Activated CD4-positive, alpha-beta T cell treated with anti-CD3 and anti-CD28 coated beads for 24 hours (primary cell): ENCODE data around the gene ZFAND2B.

ENCODE experiments used
- DNase-seq, 2 donors: peaks; one replicate each; pipeline ENCODE4 v3.0.0-alpha.2; 2020; ENCODE audit warnings: low read depth in 2 of 2

The ZFAND2B gene

GRCh38 chr2:219220652-219221402 lies 14.2 kb downstream of the ZFAND2B start:
- DNase-seq, result no peak

GRCh38 chr2:219221957-219222518 lies 15.5 kb downstream of the ZFAND2B start:
- no peak for DNase-seq

- no peak for DNase-seq
Measured at GRCh38 chr2:219223831-219224610, 17.4 kb downstream of the ZFAND2B start.

- no peak for DNase-seq
Measured at GRCh38 chr2:219225350-219225749, 18.8 kb downstream of the ZFAND2B start.

GRCh38 chr2:219228041-219228910 lies 21.7 kb downstream of the ZFAND2B start:
- no peak for DNase-seq

GRCh38 chr2:219228911-219229304 lies 22.3 kb downstream of the ZFAND2B start:
- no peak for DNase-seq

- DNase-seq, result peak; percentile 95 to 97
Measured at GRCh38 chr2:219229305-219230058, 22.9 kb downstream of the ZFAND2B start, which contains the start of the genes ANKZF1 and ATG9A. Gene ANKZF1, plus strand, starts transcription at chr2:219229806. Its CDS starts 452 bp downstream, at chr2:219230258. Gene ATG9A, minus strand, starts transcription at chr2:219229636. Its CDS starts 1,612 bp downstream, at chr2:219228024.

- DNase-seq, result peak in 1 of 2 donors; percentile 54
Measured at GRCh38 chr2:219230059-219230540, 23.5 kb downstream of the ZFAND2B start.

- DNase-seq, result no peak
Measured at GRCh38 chr2:219234331-219234730, 27.7 kb downstream of the ZFAND2B start.

- no peak for DNase-seq
Measured at GRCh38 chr2:219243291-219243761, 36.7 kb downstream of the ZFAND2B start.

GRCh38 chr2:219244789-219245147 lies 38.2 kb downstream of the ZFAND2B start:
- DNase-seq, result no peak

GRCh38 chr2:219245148-219245898 lies 38.7 kb downstream of the ZFAND2B start, which contains the start of the genes GLB1L and STK16:
Gene GLB1L, minus strand, starts transcription at chr2:219245444. Its CDS starts 1,871 bp downstream, at chr2:219243573.
Gene STK16, plus strand, starts transcription at chr2:219245479. Its CDS starts 521 bp downstream, at chr2:219246000.
- DNase-seq, result peak; percentile 77 to 87

- DNase-seq, result no peak
Measured at GRCh38 chr2:219245899-219246230, 39.3 kb downstream of the ZFAND2B start.

GRCh38 chr2:219246559-219246958 lies 40.0 kb downstream of the ZFAND2B start:
- DNase-seq, result no peak

- peak in 1 of 2 donors; percentile 33 for DNase-seq
Measured at GRCh38 chr2:219247678-219248642, 41.4 kb downstream of the ZFAND2B start.

- no peak for DNase-seq
Measured at GRCh38 chr2:219248845-219249202, 42.2 kb downstream of the ZFAND2B start.

- DNase-seq, result peak in 1 of 2 donors; percentile 25
Measured at GRCh38 chr2:219249203-219249980, 42.8 kb downstream of the ZFAND2B start.
